ENCODE measurements around the gene NEDD4L. TPM values are rescaled to one million over a fixed set of nuclear protein-coding genes. Genes with fewer than 3 reads are reported as not detected.

Gene NEDD4L
- polyA plus RNA-seq, 1 of the 3 experiments (the other 2 are of a cell fraction): 13.2 TPM

DNA sequence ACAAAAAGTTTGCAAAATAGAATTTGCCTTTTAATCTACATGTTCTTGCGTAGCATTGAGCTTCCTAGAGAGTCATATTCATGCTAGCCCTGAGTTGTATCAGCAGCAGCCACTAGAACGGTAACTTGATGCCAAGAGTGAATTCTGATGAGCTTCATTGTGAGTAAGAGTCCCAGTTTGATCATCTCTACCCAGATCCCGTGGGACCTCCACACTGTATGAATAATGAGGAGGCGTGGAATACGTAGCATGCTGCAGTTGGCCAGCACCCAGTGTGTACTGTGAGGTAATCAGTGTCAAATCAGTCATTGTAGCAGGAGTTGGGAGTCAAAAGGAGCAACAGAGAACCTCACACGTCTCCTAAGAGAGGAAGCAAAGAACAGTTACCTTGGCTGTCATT is 197.9 kb downstream of the NEDD4L start:
- no peak overlapping the region for H2AFZ ChIP-seq (ENCODE audit: low read depth)
- no peaks in the 10 kb centered on the region for H3K79me2 ChIP-seq (ENCODE audit: insufficient read depth)
- no peaks in the 10 kb centered on the region for H3F3A ChIP-seq (replicated peaks; ENCODE audit: insufficient read depth)
- no peak overlapping the region for H3K4me3 ChIP-seq (ENCODE audit: low read depth in 2 of 2, low read length in 1 of 2)
- CTCF ChIA-PET: interaction anchor here (0.6 kb wide), 1 partner anchor 151 kb away, joined by 3 read pairs; no protein-coding TSS in a partner anchor
- no peaks in the 10 kb centered on the region for H3K27me3 ChIP-seq (ENCODE audit: insufficient read depth)
- TF ChIP-seq FOSL2 (IDR thresholded peaks at IDR 0.05; ENCODE audit: borderline replicate concordance, low read depth) (no peak; the same call in 1 of the 2 replicates), SMC3 (IDR thresholded peaks at IDR 0.05; ENCODE audit: low read depth, low read length) (no peak), GABPA (IDR thresholded peaks at IDR 0.05; ENCODE audit: low read depth) (no peak), GATA2 (CRISPR knock-in tag; IDR thresholded peaks at IDR 0.05) (no peak), MEF2A (IDR thresholded peaks at IDR 0.05; ENCODE audit: borderline replicate concordance, low read depth) (no peak), RCOR1 (IDR thresholded peaks at IDR 0.05; ENCODE audit: low read length) (no peak), JUND (IDR thresholded peaks at IDR 0.05) (no peak), EP300 (IDR thresholded peaks at IDR 0.05; ENCODE audit: borderline replicate concordance in 1 of 2, low read depth in 1 of 2, low read length in 1 of 2) (no peak), RAD21 (IDR thresholded peaks at IDR 0.05; ENCODE audit: low read length) (no peak)
- TF ChIP-seq, protein P1, sequence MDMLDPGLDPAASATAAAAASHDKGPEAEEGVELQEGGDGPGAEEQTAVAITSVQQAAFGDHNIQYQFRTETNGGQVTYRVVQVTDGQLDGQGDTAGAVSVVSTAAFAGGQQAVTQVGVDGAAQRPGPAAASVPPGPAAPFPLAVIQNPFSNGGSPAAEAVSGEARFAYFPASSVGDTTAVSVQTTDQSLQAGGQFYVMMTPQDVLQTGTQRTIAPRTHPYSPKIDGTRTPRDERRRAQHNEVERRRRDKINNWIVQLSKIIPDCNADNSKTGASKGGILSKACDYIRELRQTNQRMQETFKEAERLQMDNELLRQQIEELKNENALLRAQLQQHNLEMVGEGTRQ (IDR thresholded peaks at IDR 0.05; ENCODE audit: borderline replicate concordance, low read depth, low read length): no peak
- TF ChIP-seq, protein P2, sequence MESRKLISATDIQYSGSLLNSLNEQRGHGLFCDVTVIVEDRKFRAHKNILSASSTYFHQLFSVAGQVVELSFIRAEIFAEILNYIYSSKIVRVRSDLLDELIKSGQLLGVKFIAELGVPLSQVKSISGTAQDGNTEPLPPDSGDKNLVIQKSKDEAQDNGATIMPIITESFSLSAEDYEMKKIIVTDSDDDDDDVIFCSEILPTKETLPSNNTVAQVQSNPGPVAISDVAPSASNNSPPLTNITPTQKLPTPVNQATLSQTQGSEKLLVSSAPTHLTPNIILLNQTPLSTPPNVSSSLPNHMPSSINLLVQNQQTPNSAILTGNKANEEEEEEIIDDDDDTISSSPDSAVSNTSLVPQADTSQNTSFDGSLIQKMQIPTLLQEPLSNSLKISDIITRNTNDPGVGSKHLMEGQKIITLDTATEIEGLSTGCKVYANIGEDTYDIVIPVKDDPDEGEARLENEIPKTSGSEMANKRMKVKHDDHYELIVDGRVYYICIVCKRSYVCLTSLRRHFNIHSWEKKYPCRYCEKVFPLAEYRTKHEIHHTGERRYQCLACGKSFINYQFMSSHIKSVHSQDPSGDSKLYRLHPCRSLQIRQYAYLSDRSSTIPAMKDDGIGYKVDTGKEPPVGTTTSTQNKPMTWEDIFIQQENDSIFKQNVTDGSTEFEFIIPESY (IDR thresholded peaks at IDR 0.05; ENCODE audit: borderline replicate concordance, low read depth): no peak
- TF ChIP-seq, protein P3, sequence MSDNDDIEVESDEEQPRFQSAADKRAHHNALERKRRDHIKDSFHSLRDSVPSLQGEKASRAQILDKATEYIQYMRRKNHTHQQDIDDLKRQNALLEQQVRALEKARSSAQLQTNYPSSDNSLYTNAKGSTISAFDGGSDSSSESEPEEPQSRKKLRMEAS (IDR thresholded peaks at IDR 0.05; ENCODE audit: low read depth): no peak
- TF ChIP-seq, protein P4, sequence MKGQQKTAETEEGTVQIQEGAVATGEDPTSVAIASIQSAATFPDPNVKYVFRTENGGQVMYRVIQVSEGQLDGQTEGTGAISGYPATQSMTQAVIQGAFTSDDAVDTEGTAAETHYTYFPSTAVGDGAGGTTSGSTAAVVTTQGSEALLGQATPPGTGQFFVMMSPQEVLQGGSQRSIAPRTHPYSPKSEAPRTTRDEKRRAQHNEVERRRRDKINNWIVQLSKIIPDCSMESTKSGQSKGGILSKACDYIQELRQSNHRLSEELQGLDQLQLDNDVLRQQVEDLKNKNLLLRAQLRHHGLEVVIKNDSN (IDR thresholded peaks at IDR 0.05; ENCODE audit: borderline replicate concordance, low read depth): no peak
- H3K9ac ChIP-seq: no peak overlapping the region
- 66% methylated on average over 6 of the region's 6 CpGs for WGBS (ENCODE audit: low lambda C conversion rate)
- H3K9me2 ChIP-seq: no peaks in the 10 kb centered on the region
- POLR2A ChIA-PET: no interaction called here
- H4K20me1 ChIP-seq (ENCODE audit: insufficient read depth): no peaks in the 10 kb centered on the region
- H3K4me2 ChIP-seq: no peak overlapping the region
- no peaks in the 10 kb centered on the region for H3K9me3 ChIP-seq
- no peak for DNase-seq
- peaks cover 0 to 18% of the 10 kb centered on the region in 2 experiments; a peak in 1 of 4 replicates for H3K4me1 ChIP-seq (ENCODE audit: control insufficient read depth in 1 of 2, insufficient read depth in 2 of 2, low read depth in 1 of 2, low read length in 1 of 2)
- H3K27ac ChIP-seq (ENCODE audit: low read depth in 2 of 2, low read length in 1 of 2): no peak overlapping the region
- no peaks in the 10 kb centered on the region for H3K36me3 ChIP-seq (replicated peaks in 1 of 2; ENCODE audit: control insufficient read depth in 1 of 2, insufficient read depth in 2 of 2, low read length in 1 of 2)

DNA sequence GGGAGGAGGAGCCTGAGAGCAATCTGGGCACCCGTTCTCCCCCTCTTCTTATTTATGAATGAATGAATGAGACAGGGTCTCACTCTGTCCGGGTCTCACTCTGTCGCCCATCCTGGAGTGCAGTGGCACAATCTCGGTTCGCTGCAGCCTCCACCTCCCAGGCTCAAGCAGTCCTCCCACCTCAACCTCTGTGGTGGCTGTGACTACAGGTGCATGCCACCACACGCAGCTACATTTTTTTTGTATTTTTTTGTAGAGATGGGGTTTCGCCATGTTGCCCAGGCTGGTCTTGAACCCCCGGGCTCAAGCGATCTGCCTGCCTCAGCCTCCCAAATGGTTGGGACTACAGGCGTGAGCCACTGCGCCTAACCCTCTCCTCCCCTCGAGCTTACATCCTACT is 198.4 kb downstream of the NEDD4L start:
- ChIA-PET POLR2A (no interaction called here), CTCF (interaction anchor here (0.6 to 1.7 kb wide), 3 partner anchors 14 to 150 kb away, joined by 3 to 9 read pairs (median 5); no protein-coding TSS in a partner anchor)
- Histone ChIP-seq H3K36me3 (replicated peaks in 1 of 2; ENCODE audit: control insufficient read depth in 1 of 2, insufficient read depth in 2 of 2, low read length in 1 of 2) (no peaks in the 10 kb centered on the region), H3K79me2 (ENCODE audit: insufficient read depth) (no peaks in the 10 kb centered on the region), H3K9me3 (no peaks in the 10 kb centered on the region), H3K4me1 (ENCODE audit: control insufficient read depth in 1 of 2, insufficient read depth in 2 of 2, low read depth in 1 of 2, low read length in 1 of 2) (peaks cover 4 to 18% of the 10 kb centered on the region in 2 experiments; a peak in 2 of 4 replicates), H3F3A (replicated peaks; ENCODE audit: insufficient read depth) (no peaks in the 10 kb centered on the region), H3K9ac (no peak overlapping the region), H3K27ac (ENCODE audit: low read depth in 2 of 2, low read length in 1 of 2) (no peak overlapping the region), H3K9me2 (no peaks in the 10 kb centered on the region), H3K27me3 (ENCODE audit: insufficient read depth) (no peaks in the 10 kb centered on the region), H4K20me1 (ENCODE audit: insufficient read depth) (no peaks in the 10 kb centered on the region), H2AFZ (ENCODE audit: low read depth) (no peak overlapping the region), H3K4me3 (ENCODE audit: low read depth in 2 of 2, low read length in 1 of 2) (no peak overlapping the region), H3K4me2 (no peak overlapping the region)
- WGBS (ENCODE audit: low lambda C conversion rate): over 99% methylated on average over 12 of the region's 12 CpGs
- no peak for DNase-seq
- TF ChIP-seq RAD21 (IDR thresholded peaks at IDR 0.05; ENCODE audit: low read length) (no peak), EZH2phosphoT487 (IDR thresholded peaks at IDR 0.05; ENCODE audit: borderline replicate concordance, low read depth) (no peak), NFIC (IDR thresholded peaks at IDR 0.05; ENCODE audit: borderline replicate concordance) (no peak), MEF2A (IDR thresholded peaks at IDR 0.05; ENCODE audit: borderline replicate concordance, low read depth) (no peak)
- TF ChIP-seq, protein P5, sequence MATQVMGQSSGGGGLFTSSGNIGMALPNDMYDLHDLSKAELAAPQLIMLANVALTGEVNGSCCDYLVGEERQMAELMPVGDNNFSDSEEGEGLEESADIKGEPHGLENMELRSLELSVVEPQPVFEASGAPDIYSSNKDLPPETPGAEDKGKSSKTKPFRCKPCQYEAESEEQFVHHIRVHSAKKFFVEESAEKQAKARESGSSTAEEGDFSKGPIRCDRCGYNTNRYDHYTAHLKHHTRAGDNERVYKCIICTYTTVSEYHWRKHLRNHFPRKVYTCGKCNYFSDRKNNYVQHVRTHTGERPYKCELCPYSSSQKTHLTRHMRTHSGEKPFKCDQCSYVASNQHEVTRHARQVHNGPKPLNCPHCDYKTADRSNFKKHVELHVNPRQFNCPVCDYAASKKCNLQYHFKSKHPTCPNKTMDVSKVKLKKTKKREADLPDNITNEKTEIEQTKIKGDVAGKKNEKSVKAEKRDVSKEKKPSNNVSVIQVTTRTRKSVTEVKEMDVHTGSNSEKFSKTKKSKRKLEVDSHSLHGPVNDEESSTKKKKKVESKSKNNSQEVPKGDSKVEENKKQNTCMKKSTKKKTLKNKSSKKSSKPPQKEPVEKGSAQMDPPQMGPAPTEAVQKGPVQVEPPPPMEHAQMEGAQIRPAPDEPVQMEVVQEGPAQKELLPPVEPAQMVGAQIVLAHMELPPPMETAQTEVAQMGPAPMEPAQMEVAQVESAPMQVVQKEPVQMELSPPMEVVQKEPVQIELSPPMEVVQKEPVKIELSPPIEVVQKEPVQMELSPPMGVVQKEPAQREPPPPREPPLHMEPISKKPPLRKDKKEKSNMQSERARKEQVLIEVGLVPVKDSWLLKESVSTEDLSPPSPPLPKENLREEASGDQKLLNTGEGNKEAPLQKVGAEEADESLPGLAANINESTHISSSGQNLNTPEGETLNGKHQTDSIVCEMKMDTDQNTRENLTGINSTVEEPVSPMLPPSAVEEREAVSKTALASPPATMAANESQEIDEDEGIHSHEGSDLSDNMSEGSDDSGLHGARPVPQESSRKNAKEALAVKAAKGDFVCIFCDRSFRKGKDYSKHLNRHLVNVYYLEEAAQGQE (IDR thresholded peaks at IDR 0.05; ENCODE audit: low read depth, low read length): no peak
- TF ChIP-seq, protein P2 (IDR thresholded peaks at IDR 0.05; ENCODE audit: borderline replicate concordance, low read depth): no peak

Data from SK-N-SH (cell line).